Mesenchymal stem cell (in vitro differentiated cells and primary cell): Measurements from ENCODE around the gene E2F4.
A peak's percentile ranks its signal among the peaks of the same experiment; 100 is the strongest.

ENCODE experiments used
- DNase-seq: peaks from one replicate; pipeline ENCODE4 v3.0.0-alpha.2; 2013
- H2AFZ ChIP-seq: one replicate; pipeline ENCODE4 v1.6.1; 2013; ENCODE audit warnings: low read depth, mild to moderate bottlenecking, control low read depth, inconsistent platforms, low read length, moderate library complexity
- H2AK5ac ChIP-seq: 2 replicates; pipeline ENCODE4 v1.6.1; 2013; ENCODE audit warnings: low read length, moderate library complexity, mild to moderate bottlenecking, inconsistent platforms; ENCODE audit not compliant: severe bottlenecking
- H2BK120ac ChIP-seq: one replicate; pipeline ENCODE4 v1.6.1; 2013; ENCODE audit warnings: low read depth, mild to moderate bottlenecking, inconsistent platforms, low read length, moderate library complexity
- H2BK12ac ChIP-seq, 2 experiments: one replicate each; pipeline ENCODE4 v1.6.1; 2013; ENCODE audit warnings: inconsistent platforms in 2 of 2, low read length in 2 of 2, mild to moderate bottlenecking in 2 of 2, moderate library complexity in 2 of 2, control low read depth in 1 of 2
- H2BK15ac ChIP-seq: one replicate; pipeline ENCODE4 v1.6.1; 2013; ENCODE audit warnings: mild to moderate bottlenecking, low read depth, inconsistent platforms; ENCODE audit not compliant: poor library complexity, severe bottlenecking
- H2BK5ac ChIP-seq: 2 replicates; pipeline ENCODE4 v1.6.1; 2013; ENCODE audit warnings: low read depth, mild to moderate bottlenecking, low read length, control low read depth, inconsistent platforms; ENCODE audit not compliant: poor library complexity, severe bottlenecking
- H3K14ac ChIP-seq, 2 experiments: one replicate each; pipeline ENCODE4 v1.6.1; 2013; ENCODE audit warnings: inconsistent platforms in 2 of 2, low read length in 2 of 2, control low read depth in 1 of 2, mild to moderate bottlenecking in 1 of 2, moderate library complexity in 1 of 2
- H3K18ac ChIP-seq, 2 experiments: one replicate each; pipeline ENCODE4 v1.6.1; 2013; ENCODE audit warnings: inconsistent platforms in 2 of 2, low read length in 2 of 2, control low read depth in 1 of 2, low read depth in 1 of 2, mild to moderate bottlenecking in 1 of 2
- H3K23ac ChIP-seq, 2 experiments: one replicate each; pipeline ENCODE4 v1.6.1; 2013; ENCODE audit warnings: inconsistent platforms in 2 of 2, low read length in 2 of 2, mild to moderate bottlenecking in 2 of 2, moderate library complexity in 2 of 2, control low read depth in 1 of 2
- H3K27ac ChIP-seq: 2 replicates; pipeline ENCODE4 v1.5.1; 2013; ENCODE audit warnings: mild to moderate bottlenecking, moderate library complexity, low read length, control low read depth, inconsistent platforms; ENCODE audit not compliant: poor library complexity, severe bottlenecking
- H3K27me3 ChIP-seq, 2 experiments: 2 replicates each; pipeline versions ENCODE4 v1.6.1 to v1.7.0; 2013; ENCODE audit warnings: low read length in 2 of 2, mild to moderate bottlenecking in 2 of 2, moderate library complexity in 2 of 2, control low read depth in 1 of 2, inconsistent platforms in 1 of 2; ENCODE audit not compliant: control insufficient read depth in 1 of 2, insufficient read depth in 1 of 2
- H3K36me3 ChIP-seq, 2 experiments: 2 replicates each; pipeline versions ENCODE4 v1.6.1 to v1.7.0; 2013; ENCODE audit warnings: low read length in 2 of 2, control low read depth in 1 of 2, inconsistent platforms in 1 of 2, low read depth in 1 of 2, mild to moderate bottlenecking in 1 of 2; ENCODE audit not compliant: insufficient read depth in 2 of 2, control insufficient read depth in 1 of 2
- H3K4ac ChIP-seq, 2 experiments: one replicate each; pipeline ENCODE4 v1.6.1; 2013; ENCODE audit warnings: inconsistent platforms in 2 of 2, low read length in 2 of 2, mild to moderate bottlenecking in 2 of 2, moderate library complexity in 2 of 2, control low read depth in 1 of 2, low read depth in 1 of 2
- H3K4me1 ChIP-seq: 2 replicates; pipeline ENCODE4 v1.6.1; 2013; ENCODE audit warnings: low read depth, low read length, control low read depth; ENCODE audit not compliant: control insufficient read depth, insufficient read depth
- H3K4me2 ChIP-seq: 2 replicates; pipeline ENCODE4 v1.6.1; 2013; ENCODE audit warnings: low read length, mild to moderate bottlenecking, inconsistent platforms; ENCODE audit not compliant: poor library complexity, severe bottlenecking
- H3K4me3 ChIP-seq, 2 experiments: 2 replicates each; pipeline versions ENCODE4 v1.5.1 to v1.7.0; 2013; ENCODE audit warnings: low read length in 2 of 2, mild to moderate bottlenecking in 2 of 2, control low read depth in 1 of 2, low read depth in 1 of 2; ENCODE audit not compliant: insufficient read depth in 1 of 2
- H3K79me1 ChIP-seq: replicated peaks from 2 replicates; pipeline ENCODE4 v1.6.1; 2013; ENCODE audit warnings: mild to moderate bottlenecking, control low read depth, low read length, inconsistent platforms; ENCODE audit not compliant: poor library complexity, severe bottlenecking
- H3K9ac ChIP-seq: 2 replicates; pipeline ENCODE4 v1.7.0; 2013; ENCODE audit warnings: mild to moderate bottlenecking, low read length, moderate library complexity
- H3K9me3 ChIP-seq: 2 replicates; pipeline ENCODE4 v1.7.0; 2013; ENCODE audit warnings: mild to moderate bottlenecking, low read length; ENCODE audit not compliant: control insufficient read depth
- H4K8ac ChIP-seq: one replicate; pipeline ENCODE4 v1.6.1; 2013; ENCODE audit warnings: inconsistent platforms, mild to moderate bottlenecking, low read length, moderate library complexity
- H4K91ac ChIP-seq: one replicate; pipeline ENCODE4 v1.6.1; 2013; ENCODE audit warnings: mild to moderate bottlenecking, low read length, inconsistent platforms
- WGBS: methylation state at CpG from one replicate; pipeline ENCODE4 v1.1.7; 2013; ENCODE audit warnings: mixed read lengths; 5-methylcytosine and 5-hydroxymethylcytosine counted together

E2F4 gene

GRCh38 chr16:67196881-67197280 is 4.9 kb downstream of the E2F4 start:
- no peak overlapping the region for H4K8ac ChIP-seq
- no peak overlapping the region for H4K91ac ChIP-seq
- H2BK12ac ChIP-seq = no peak overlapping the region
- peaks cover 28% of the 10 kb centered on the region for H3K4me1 ChIP-seq
- H3K23ac ChIP-seq = no peak overlapping the region
- DNase-seq = no peak
- H2BK15ac ChIP-seq = no peak overlapping the region
- H3K79me1 ChIP-seq = peaks cover 37% of the 10 kb centered on the region
- H2AFZ ChIP-seq = no peak overlapping the region
- no peak overlapping the region for H2AK5ac ChIP-seq
- H3K9me3 ChIP-seq = no peaks in the 10 kb centered on the region
- peaks cover 59 to 84% of the 10 kb centered on the region in 2 experiments for H3K36me3 ChIP-seq
- no peaks in the 10 kb centered on the region for H3K27me3 ChIP-seq
- H2BK5ac ChIP-seq = no peak overlapping the region
- H3K27ac ChIP-seq = no peak overlapping the region
- H3K14ac ChIP-seq = no peak overlapping the region
- H2BK120ac ChIP-seq = no peak overlapping the region
- no peak overlapping the region for H3K4me3 ChIP-seq
- no peak overlapping the region for H3K18ac ChIP-seq
- no peak overlapping the region for H3K9ac ChIP-seq
- no peak overlapping the region for H3K4me2 ChIP-seq
- no peak overlapping the region for H3K4ac ChIP-seq
- 100% methylated on average over 1 of the region's 1 CpG for WGBS

- no peak overlapping the region for H3K4ac ChIP-seq
- H4K91ac ChIP-seq = no peak overlapping the region
- H3K4me2 ChIP-seq = no peak overlapping the region
- no peak overlapping the region for H2BK12ac ChIP-seq
- H4K8ac ChIP-seq = no peak overlapping the region
- no peak overlapping the region for H3K23ac ChIP-seq
- H3K9ac ChIP-seq = peak overlapping the region; percentile 25
- peaks cover 37% of the 10 kb centered on the region for H3K79me1 ChIP-seq
- H2AK5ac ChIP-seq = no peak overlapping the region
- no peak overlapping the region for H3K4me3 ChIP-seq
- H3K36me3 ChIP-seq = peaks cover 59 to 92% of the 10 kb centered on the region in 2 experiments
- no peak for DNase-seq
- no peak overlapping the region for H3K14ac ChIP-seq
- peaks cover 28% of the 10 kb centered on the region for H3K4me1 ChIP-seq
- no peak overlapping the region for H3K27ac ChIP-seq
- no peaks in the 10 kb centered on the region for H3K9me3 ChIP-seq
- no peak overlapping the region for H3K18ac ChIP-seq
- H2AFZ ChIP-seq = no peak overlapping the region
- no peaks in the 10 kb centered on the region for H3K27me3 ChIP-seq
- H2BK5ac ChIP-seq = no peak overlapping the region
- H2BK120ac ChIP-seq = no peak overlapping the region
- H2BK15ac ChIP-seq = no peak overlapping the region
- 91% methylated on average over 6 of the region's 6 CpGs for WGBS
Observed at GRCh38 chr16:67197704-67198103, 5.7 kb downstream of the E2F4 start.

- WGBS = 94% methylated on average over 10 of the region's 12 CpGs
- H2BK15ac ChIP-seq = no peak overlapping the region
Observed at GRCh38 chr16:67198238-67198734, 6.3 kb downstream of the E2F4 start.

GRCh38 chr16:67199011-67199807 is 7.3 kb downstream of the E2F4 start, which contains the start of gene ELMO3:
Gene ELMO3 (plus strand): TSS chr16:67199131. CDS start chr16:67199327, 196 bp downstream.
- peaks cover 33% of the 10 kb centered on the region for H3K79me1 ChIP-seq

More at GRCh38 chr16:67198238-67198734, 6.3 kb downstream of the E2F4 start:
- peak; percentile 43 for DNase-seq
- Histone ChIP-seq H2AK5ac (no peak overlapping the region), H3K4me1 (peaks cover 22% of the 10 kb centered on the region), H4K91ac (peak overlapping the region; percentile 18), H2BK12ac (no peak overlapping the region), H3K4me3 (no peak overlapping the region), H3K14ac (no peak overlapping the region), H3K36me3 (peaks cover 58 to 96% of the 10 kb centered on the region in 2 experiments), H3K9ac (peak overlapping the region; percentile 25), H2BK5ac (no peak overlapping the region), H3K4me2 (no peak overlapping the region), H2BK120ac (no peak overlapping the region), H3K79me1 (peaks cover 37% of the 10 kb centered on the region), H4K8ac (peak overlapping the region; percentile 39), H3K9me3 (no peaks in the 10 kb centered on the region), H3K27me3 (no peaks in the 10 kb centered on the region), H2AFZ (no peak overlapping the region), H3K27ac (no peak overlapping the region), H3K18ac (no peak overlapping the region), H3K23ac (no peak overlapping the region), H3K4ac (peak overlapping the region in 1 of 2 experiments; percentile 41)

More at GRCh38 chr16:67199011-67199807, 7.3 kb downstream of the E2F4 start, which contains the start of gene ELMO3:
- Histone ChIP-seq H4K8ac (peak within 1 kb of the TSS; percentile 39), H3K27ac (no peak within 1 kb of the TSS), H2AK5ac (no peak within 1 kb of the TSS), H3K18ac (no peak within 1 kb of the TSS), H3K14ac (no peak within 1 kb of the TSS), H3K23ac (no peak within 1 kb of the TSS), H2BK120ac (no peak within 1 kb of the TSS), H3K9me3 (no peaks in the 10 kb centered on the region), H2BK5ac (no peak within 1 kb of the TSS), H3K27me3 (no peaks in the 10 kb centered on the region), H3K4me2 (no peak within 1 kb of the TSS), H4K91ac (peak within 1 kb of the TSS; percentile 46), H3K36me3 (peaks cover 49 to 96% of the 10 kb centered on the region in 2 experiments), H2AFZ (no peak within 1 kb of the TSS), H2BK15ac (no peak within 1 kb of the TSS), H3K4ac (peak within 1 kb of the TSS in 1 of 2 experiments; percentile 41), H3K4me1 (peaks cover 20% of the 10 kb centered on the region), H3K4me3 (no peak within 1 kb of the TSS), H3K9ac (peak within 1 kb of the TSS; percentile 25), H2BK12ac (no peak within 1 kb of the TSS)
- DNase-seq = no peak
- WGBS = 58% methylated on average over 55 of the region's 61 CpGs
